ENCODE data around the gene EPHB1. TPM values are rescaled to one million over a fixed set of nuclear protein-coding genes. Genes with fewer than 3 reads are reported as not detected.

Gene EPHB1
- total and polyA plus RNA-seq, 4 donors = 0.23 to 1.7 (median 0.52) TPM

- Histone ChIP-seq H3K36me3 (ENCODE audit: control insufficient read depth in 4 of 4, insufficient read depth in 3 of 4, low read depth in 1 of 4, low read length in 3 of 4) (no peaks in the 10 kb centered on the region), H3K9me3 (ENCODE audit: control insufficient read depth in 4 of 4, low read length in 3 of 4) (no peaks in the 10 kb centered on the region), H3K27ac (ENCODE audit: low read depth in 1 of 2, low read length in 2 of 2) (no peak overlapping the region), H3K27me3 (ENCODE audit: control insufficient read depth in 4 of 4, insufficient read depth in 4 of 4, low read length in 3 of 4) (no peaks in the 10 kb centered on the region), H3K4me3 (ENCODE audit: low read depth in 1 of 3, low read length in 3 of 3) (no peak overlapping the region), H3K9ac (ENCODE audit: low read depth in 1 of 2, low read length in 2 of 2) (no peak overlapping the region), H3K4me1 (ENCODE audit: control insufficient read depth in 4 of 4, insufficient read depth in 4 of 4, low read length in 3 of 4) (no peaks in the 10 kb centered on the region)
- DNase-seq (ENCODE audit: low spot score) = no peak
- 80% methylated on average over 7 of the region's 7 CpGs for WGBS
- TF ChIP-seq TAF1 (conservative IDR thresholded peaks at IDR 0.05) (no peak), HNF4G (IDR thresholded peaks at IDR 0.05) (no peak), SP1 (IDR thresholded peaks at IDR 0.05) (no peak)
These were observed 212.5 kb downstream of the EPHB1 start for GRCh38 chr3:135007607-135008006.

GRCh38 chr3:135008326-135008725 lies 213.3 kb downstream of the EPHB1 start:
- Histone ChIP-seq H3K9ac (ENCODE audit: low read depth in 1 of 2, low read length in 2 of 2) (no peak overlapping the region), H3K4me1 (ENCODE audit: control insufficient read depth in 4 of 4, insufficient read depth in 4 of 4, low read length in 3 of 4) (no peaks in the 10 kb centered on the region), H3K4me3 (ENCODE audit: low read depth in 1 of 3, low read length in 3 of 3) (no peak overlapping the region), H3K27me3 (ENCODE audit: control insufficient read depth in 4 of 4, insufficient read depth in 4 of 4, low read length in 3 of 4) (no peaks in the 10 kb centered on the region), H3K9me3 (ENCODE audit: control insufficient read depth in 4 of 4, low read length in 3 of 4) (no peaks in the 10 kb centered on the region), H3K36me3 (ENCODE audit: control insufficient read depth in 4 of 4, insufficient read depth in 3 of 4, low read depth in 1 of 4, low read length in 3 of 4) (no peaks in the 10 kb centered on the region), H3K27ac (ENCODE audit: low read depth in 1 of 2, low read length in 2 of 2) (no peak overlapping the region)
- 89% methylated on average over 2 of the region's 2 CpGs for WGBS
- TF ChIP-seq JUND (IDR thresholded peaks at IDR 0.05) = no peak
- no peak for TF ChIP-seq FOXA2 (IDR thresholded peaks at IDR 0.05)
- TF ChIP-seq EGR1 (IDR thresholded peaks at IDR 0.05; ENCODE audit: low read depth in 2 of 2) = no peak
- TF ChIP-seq YY1 (IDR thresholded peaks at IDR 0.05) = no peak
- TF ChIP-seq, protein P1, sequence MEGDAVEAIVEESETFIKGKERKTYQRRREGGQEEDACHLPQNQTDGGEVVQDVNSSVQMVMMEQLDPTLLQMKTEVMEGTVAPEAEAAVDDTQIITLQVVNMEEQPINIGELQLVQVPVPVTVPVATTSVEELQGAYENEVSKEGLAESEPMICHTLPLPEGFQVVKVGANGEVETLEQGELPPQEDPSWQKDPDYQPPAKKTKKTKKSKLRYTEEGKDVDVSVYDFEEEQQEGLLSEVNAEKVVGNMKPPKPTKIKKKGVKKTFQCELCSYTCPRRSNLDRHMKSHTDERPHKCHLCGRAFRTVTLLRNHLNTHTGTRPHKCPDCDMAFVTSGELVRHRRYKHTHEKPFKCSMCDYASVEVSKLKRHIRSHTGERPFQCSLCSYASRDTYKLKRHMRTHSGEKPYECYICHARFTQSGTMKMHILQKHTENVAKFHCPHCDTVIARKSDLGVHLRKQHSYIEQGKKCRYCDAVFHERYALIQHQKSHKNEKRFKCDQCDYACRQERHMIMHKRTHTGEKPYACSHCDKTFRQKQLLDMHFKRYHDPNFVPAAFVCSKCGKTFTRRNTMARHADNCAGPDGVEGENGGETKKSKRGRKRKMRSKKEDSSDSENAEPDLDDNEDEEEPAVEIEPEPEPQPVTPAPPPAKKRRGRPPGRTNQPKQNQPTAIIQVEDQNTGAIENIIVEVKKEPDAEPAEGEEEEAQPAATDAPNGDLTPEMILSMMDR (IDR thresholded peaks at IDR 0.05; ENCODE audit: low read depth, low read length, missing input control) = no peak
- TF ChIP-seq GABPA (IDR thresholded peaks at IDR 0.05 in 1 of 2, conservative IDR thresholded peaks at IDR 0.05 in 1 of 2) = no peak
- TF ChIP-seq, protein P2, sequence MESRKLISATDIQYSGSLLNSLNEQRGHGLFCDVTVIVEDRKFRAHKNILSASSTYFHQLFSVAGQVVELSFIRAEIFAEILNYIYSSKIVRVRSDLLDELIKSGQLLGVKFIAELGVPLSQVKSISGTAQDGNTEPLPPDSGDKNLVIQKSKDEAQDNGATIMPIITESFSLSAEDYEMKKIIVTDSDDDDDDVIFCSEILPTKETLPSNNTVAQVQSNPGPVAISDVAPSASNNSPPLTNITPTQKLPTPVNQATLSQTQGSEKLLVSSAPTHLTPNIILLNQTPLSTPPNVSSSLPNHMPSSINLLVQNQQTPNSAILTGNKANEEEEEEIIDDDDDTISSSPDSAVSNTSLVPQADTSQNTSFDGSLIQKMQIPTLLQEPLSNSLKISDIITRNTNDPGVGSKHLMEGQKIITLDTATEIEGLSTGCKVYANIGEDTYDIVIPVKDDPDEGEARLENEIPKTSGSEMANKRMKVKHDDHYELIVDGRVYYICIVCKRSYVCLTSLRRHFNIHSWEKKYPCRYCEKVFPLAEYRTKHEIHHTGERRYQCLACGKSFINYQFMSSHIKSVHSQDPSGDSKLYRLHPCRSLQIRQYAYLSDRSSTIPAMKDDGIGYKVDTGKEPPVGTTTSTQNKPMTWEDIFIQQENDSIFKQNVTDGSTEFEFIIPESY (IDR thresholded peaks at IDR 0.05) = no peak
- no peak for TF ChIP-seq NR2F2 (IDR thresholded peaks at IDR 0.05)
- TF ChIP-seq ATF3 (IDR thresholded peaks at IDR 0.05) = no peak
- TF ChIP-seq HNF4A (conservative IDR thresholded peaks at IDR 0.05) = no peak
- TF ChIP-seq MAX (IDR thresholded peaks at IDR 0.05) = no peak
- TF ChIP-seq RXRA (IDR thresholded peaks at IDR 0.05) = no peak
- TF ChIP-seq FOXA1 (IDR thresholded peaks at IDR 0.05) = no peak
- no peak for TF ChIP-seq SP1 (IDR thresholded peaks at IDR 0.05)
- no peak for DNase-seq (ENCODE audit: low spot score)

- Histone ChIP-seq H3K27me3 (ENCODE audit: control insufficient read depth in 4 of 4, insufficient read depth in 4 of 4, low read length in 3 of 4) (no peaks in the 10 kb centered on the region), H3K4me1 (ENCODE audit: control insufficient read depth in 4 of 4, insufficient read depth in 4 of 4, low read length in 3 of 4) (no peaks in the 10 kb centered on the region), H3K27ac (ENCODE audit: low read depth in 1 of 2, low read length in 2 of 2) (no peak overlapping the region), H3K4me3 (ENCODE audit: low read depth in 1 of 3, low read length in 3 of 3) (no peak overlapping the region), H3K36me3 (ENCODE audit: control insufficient read depth in 4 of 4, insufficient read depth in 3 of 4, low read depth in 1 of 4, low read length in 3 of 4) (no peaks in the 10 kb centered on the region), H3K9ac (ENCODE audit: low read depth in 1 of 2, low read length in 2 of 2) (no peak overlapping the region), H3K9me3 (ENCODE audit: control insufficient read depth in 4 of 4, low read length in 3 of 4) (no peaks in the 10 kb centered on the region)
- no peak for DNase-seq (ENCODE audit: low spot score)
- WGBS = 85% methylated on average over 2 of the region's 2 CpGs
- TF ChIP-seq NR2F2 (IDR thresholded peaks at IDR 0.05) (no peak), RXRA (IDR thresholded peaks at IDR 0.05) (no peak), YY1 (IDR thresholded peaks at IDR 0.05) (no peak), FOXA2 (IDR thresholded peaks at IDR 0.05) (no peak), REST (IDR thresholded peaks at IDR 0.05) (no peak), ATF3 (IDR thresholded peaks at IDR 0.05) (no peak), EGR1 (IDR thresholded peaks at IDR 0.05; ENCODE audit: low read depth in 2 of 2) (no peak), FOXA1 (IDR thresholded peaks at IDR 0.05) (no peak), RAD21 (IDR thresholded peaks at IDR 0.05) (no peak), GABPA (IDR thresholded peaks at IDR 0.05 in 1 of 2, conservative IDR thresholded peaks at IDR 0.05 in 1 of 2) (no peak)
- TF ChIP-seq, protein P2 (IDR thresholded peaks at IDR 0.05) = no peak
These were observed 214.0 kb downstream of the EPHB1 start for GRCh38 chr3:135009014-135009413.
